OCI-LY3 (cell line): ENCODE measurements around the gene MRPL55.

Source experiments
- H2AFZ ChIP-seq: fragments of 200-600, 300-600 bp; shearing (Covaris generic); 2 replicates; pipeline ENCODE4 v1.6.0; 2014; ENCODE audit warnings: antibody characterized with exemption, low read depth, low read length
- H3K27ac ChIP-seq: fragments of 200-600, 300-600 bp; sonication (generic); 2 replicates; pipeline ENCODE4 v1.5.1; 2014; ENCODE audit warnings: mild to moderate bottlenecking, low read length, moderate library complexity, mixed read lengths
- H3K27me3 ChIP-seq: fragments of 200-600, 300-600 bp; sonication (generic); 2 replicates; pipeline ENCODE4 v1.6.1; 2014; ENCODE audit warnings: low read depth, low read length, mixed read lengths
- H3K36me3 ChIP-seq: fragments of 200-600, 300-600 bp; sonication (generic); replicated peaks from 2 replicates; pipeline ENCODE3; 2014; ENCODE audit warnings: low read depth, low read length, mixed read lengths
- H3K4me1 ChIP-seq: fragments of 300-600, 200-600 bp; sonication (generic); 2 replicates; pipeline ENCODE4 v1.6.1; 2014; ENCODE audit warnings: low read length, mixed read lengths
- H3K4me2 ChIP-seq: fragments of 200-600, 300-600 bp; sonication (generic); 2 replicates; pipeline ENCODE4 v1.6.1; 2014; ENCODE audit warnings: low read length, mixed read lengths
- H3K4me3 ChIP-seq: fragments of 300-600, 200-600 bp; sonication (generic); 2 replicates; pipeline ENCODE4 v1.5.1; 2014; ENCODE audit warnings: antibody characterized with exemption, mild to moderate bottlenecking, low read length, moderate library complexity
- H3K79me2 ChIP-seq: fragments of 300-600, 200-600 bp; shearing (Covaris generic); 2 replicates; pipeline ENCODE4 v1.6.1; 2014; ENCODE audit warnings: mild to moderate bottlenecking, low read length, mixed read lengths
- H3K9ac ChIP-seq: fragments of 300-600, 200-600 bp; shearing (Covaris generic); 2 replicates; pipeline ENCODE4 v1.6.0; 2014; ENCODE audit warnings: mild to moderate bottlenecking, low read length, moderate library complexity
- H3K9me3 ChIP-seq: fragments of 200-600, 300-600 bp; shearing (Covaris generic); 2 replicates; pipeline ENCODE4 v1.6.1; 2014; ENCODE audit warnings: low read length, mixed read lengths; ENCODE audit not compliant: insufficient read depth
- H4K20me1 ChIP-seq: fragments of 200-600, 300-600 bp; sonication (generic); 2 replicates; pipeline ENCODE4 v1.6.1; 2016; ENCODE audit warnings: low read length, mixed read lengths; ENCODE audit not compliant: insufficient read depth
- EZH2phosphoT487 ChIP-seq: fragments of 200-600 bp; shearing (Covaris generic); IDR thresholded peaks from 2 replicates; pipeline ENCODE4 v1.6.1; 2018; ENCODE audit warnings: antibody characterized with exemption, mixed run types, low read depth
- TF ChIP-seq, protein P1 (sequence below): fragments of 200-600, 300-600 bp; sonication (generic); IDR thresholded peaks from 2 replicates; pipeline ENCODE4 v1.5.1; 2014; ENCODE audit warnings: antibody characterized with exemption, low read length, low read depth

MRPL55 gene

DNA sequence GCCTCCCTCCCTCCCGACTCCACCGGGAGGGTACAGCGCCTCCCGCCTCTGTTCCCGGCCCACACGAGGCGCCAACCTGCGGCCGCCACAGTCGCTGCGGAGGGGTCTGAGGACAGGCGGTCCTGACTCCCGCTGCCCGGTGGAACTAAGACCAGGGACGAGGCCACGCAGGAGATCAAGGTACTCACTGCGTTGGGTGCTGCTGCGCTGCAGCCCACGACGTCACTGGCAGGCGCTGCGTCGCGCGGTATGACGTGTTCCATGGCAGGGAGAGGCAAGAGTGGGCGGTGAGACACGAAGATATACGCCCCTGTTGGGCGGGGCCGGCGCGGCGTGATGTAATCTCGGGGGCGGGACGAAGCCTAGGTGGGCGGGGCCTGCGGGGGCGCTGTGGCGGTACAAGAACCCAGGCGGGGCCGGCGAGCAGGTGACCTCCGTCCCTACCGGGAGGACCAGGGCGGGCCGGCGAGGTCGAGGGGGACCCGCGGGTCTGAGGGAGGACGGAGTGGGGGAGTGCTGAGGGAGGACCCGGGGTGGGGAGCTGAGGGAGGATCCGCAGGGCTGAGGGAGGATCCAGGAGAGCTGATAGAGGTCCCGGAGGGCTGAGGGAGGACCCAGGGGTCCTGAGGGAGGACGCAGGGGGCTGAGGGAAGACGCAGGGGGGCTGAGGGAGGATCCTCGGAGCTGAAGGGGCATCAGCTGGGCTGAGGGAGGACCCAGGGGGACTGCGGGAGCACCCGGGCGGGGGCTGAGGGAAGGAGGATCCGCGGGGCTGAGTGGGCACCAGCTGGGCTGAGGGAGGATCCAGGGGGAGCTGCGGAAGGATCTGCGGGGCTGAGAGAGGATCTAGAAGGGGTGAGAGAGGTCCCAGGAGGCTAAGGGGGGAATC is at the start of gene MRPL55:
Gene MRPL55 (minus strand): TSS at position 227 of the 889 bp plus-strand sequence. CDS start 1,039 bp downstream, outside the sequence.
- Histone ChIP-seq H3K27ac (peak within 1 kb of the TSS; percentile 37), H3K27me3 (no peaks in the 10 kb centered on the region), H3K4me3 (peak within 1 kb of the TSS; percentile 96), H3K9me3 (no peaks in the 10 kb centered on the region), H3K36me3 (peaks cover 18% of the 10 kb centered on the region), H2AFZ (peak within 1 kb of the TSS; percentile 82), H3K9ac (peak within 1 kb of the TSS; percentile 94), H4K20me1 (no peaks in the 10 kb centered on the region), H3K4me1 (peaks cover 17% of the 10 kb centered on the region), H3K4me2 (peak within 1 kb of the TSS; percentile 97), H3K79me2 (peaks cover 27% of the 10 kb centered on the region)
- no peak for TF ChIP-seq EZH2phosphoT487
- TF ChIP-seq, protein P1, sequence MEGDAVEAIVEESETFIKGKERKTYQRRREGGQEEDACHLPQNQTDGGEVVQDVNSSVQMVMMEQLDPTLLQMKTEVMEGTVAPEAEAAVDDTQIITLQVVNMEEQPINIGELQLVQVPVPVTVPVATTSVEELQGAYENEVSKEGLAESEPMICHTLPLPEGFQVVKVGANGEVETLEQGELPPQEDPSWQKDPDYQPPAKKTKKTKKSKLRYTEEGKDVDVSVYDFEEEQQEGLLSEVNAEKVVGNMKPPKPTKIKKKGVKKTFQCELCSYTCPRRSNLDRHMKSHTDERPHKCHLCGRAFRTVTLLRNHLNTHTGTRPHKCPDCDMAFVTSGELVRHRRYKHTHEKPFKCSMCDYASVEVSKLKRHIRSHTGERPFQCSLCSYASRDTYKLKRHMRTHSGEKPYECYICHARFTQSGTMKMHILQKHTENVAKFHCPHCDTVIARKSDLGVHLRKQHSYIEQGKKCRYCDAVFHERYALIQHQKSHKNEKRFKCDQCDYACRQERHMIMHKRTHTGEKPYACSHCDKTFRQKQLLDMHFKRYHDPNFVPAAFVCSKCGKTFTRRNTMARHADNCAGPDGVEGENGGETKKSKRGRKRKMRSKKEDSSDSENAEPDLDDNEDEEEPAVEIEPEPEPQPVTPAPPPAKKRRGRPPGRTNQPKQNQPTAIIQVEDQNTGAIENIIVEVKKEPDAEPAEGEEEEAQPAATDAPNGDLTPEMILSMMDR, result no peak

DNA sequence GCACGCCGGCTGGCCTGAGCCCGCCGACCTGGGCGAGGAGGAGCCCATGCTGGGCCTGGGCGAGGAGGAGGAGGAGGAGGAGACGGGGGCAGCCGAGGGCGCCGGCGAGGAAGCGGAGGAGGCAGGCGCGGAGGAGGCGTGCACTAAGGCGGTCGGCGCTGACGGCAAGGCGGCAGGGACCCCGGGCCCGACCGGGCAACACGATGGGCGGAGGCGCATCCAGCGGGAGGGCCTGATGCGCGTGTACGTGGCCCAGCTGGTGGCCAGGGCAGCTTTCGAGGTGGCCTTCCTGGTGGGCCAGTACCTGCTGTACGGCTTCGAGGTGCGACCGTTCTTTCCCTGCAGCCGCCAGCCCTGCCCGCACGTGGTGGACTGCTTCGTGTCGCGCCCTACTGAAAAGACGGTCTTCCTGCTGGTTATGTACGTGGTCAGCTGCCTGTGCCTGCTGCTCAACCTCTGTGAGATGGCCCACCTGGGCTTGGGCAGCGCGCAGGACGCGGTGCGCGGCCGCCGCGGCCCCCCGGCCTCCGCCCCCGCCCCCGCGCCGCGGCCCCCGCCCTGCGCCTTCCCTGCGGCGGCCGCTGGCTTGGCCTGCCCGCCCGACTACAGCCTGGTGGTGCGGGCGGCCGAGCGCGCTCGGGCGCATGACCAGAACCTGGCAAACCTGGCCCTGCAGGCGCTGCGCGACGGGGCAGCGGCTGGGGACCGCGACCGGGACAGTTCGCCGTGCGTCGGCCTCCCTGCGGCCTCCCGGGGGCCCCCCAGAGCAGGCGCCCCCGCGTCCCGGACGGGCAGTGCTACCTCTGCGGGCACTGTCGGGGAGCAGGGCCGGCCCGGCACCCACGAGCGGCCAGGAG is 49.3 kb upstream of the MRPL55 start:
- Histone ChIP-seq H3K4me3 (no peak overlapping the region), H2AFZ (no peak overlapping the region), H3K4me2 (no peak overlapping the region)

DNA sequence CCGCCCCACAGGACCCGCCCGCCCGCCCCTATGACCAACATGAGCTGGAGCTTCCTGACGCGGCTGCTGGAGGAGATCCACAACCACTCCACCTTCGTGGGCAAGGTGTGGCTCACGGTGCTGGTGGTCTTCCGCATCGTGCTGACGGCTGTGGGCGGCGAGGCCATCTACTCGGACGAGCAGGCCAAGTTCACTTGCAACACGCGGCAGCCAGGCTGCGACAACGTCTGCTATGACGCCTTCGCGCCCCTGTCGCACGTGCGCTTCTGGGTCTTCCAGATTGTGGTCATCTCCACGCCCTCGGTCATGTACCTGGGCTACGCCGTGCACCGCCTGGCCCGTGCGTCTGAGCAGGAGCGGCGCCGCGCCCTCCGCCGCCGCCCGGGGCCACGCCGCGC is 48.6 kb upstream of the MRPL55 start:
- no peaks in the 10 kb centered on the region for H3K9me3 ChIP-seq
- H4K20me1 ChIP-seq, result no peaks in the 10 kb centered on the region
- no peaks in the 10 kb centered on the region for H3K27me3 ChIP-seq
- H3K9ac ChIP-seq, result no peak overlapping the region
- H3K79me2 ChIP-seq, result no peaks in the 10 kb centered on the region
- no peak overlapping the region for H3K27ac ChIP-seq
- no peaks in the 10 kb centered on the region for H3K36me3 ChIP-seq
- no peak overlapping the region for H3K4me2 ChIP-seq
- TF ChIP-seq, protein P1, result no peak
- TF ChIP-seq EZH2phosphoT487, result no peak
- H3K4me3 ChIP-seq, result no peak overlapping the region
- no peak overlapping the region for H2AFZ ChIP-seq
- no peaks in the 10 kb centered on the region for H3K4me1 ChIP-seq

More for the DNA sequence above, 49.3 kb upstream of the MRPL55 start:
- Histone ChIP-seq H3K27ac (no peak overlapping the region), H4K20me1 (no peaks in the 10 kb centered on the region), H3K36me3 (no peaks in the 10 kb centered on the region), H3K4me1 (no peaks in the 10 kb centered on the region), H3K9me3 (no peaks in the 10 kb centered on the region), H3K9ac (no peak overlapping the region), H3K79me2 (no peaks in the 10 kb centered on the region), H3K27me3 (no peaks in the 10 kb centered on the region)
- TF ChIP-seq, protein P1, result no peak
- TF ChIP-seq EZH2phosphoT487, result no peak
